HS-27A (cell line): Measurements from ENCODE around the gene OBI1.
A peak's percentile ranks its signal among the peaks of the same experiment; 100 is the strongest.

Experiments
- DNase-seq: peaks from one replicate; pipeline ENCODE4 v3.0.0-alpha.2; 2012; ENCODE audit warnings: low read depth, missing footprints

Gene OBI1, protein sequence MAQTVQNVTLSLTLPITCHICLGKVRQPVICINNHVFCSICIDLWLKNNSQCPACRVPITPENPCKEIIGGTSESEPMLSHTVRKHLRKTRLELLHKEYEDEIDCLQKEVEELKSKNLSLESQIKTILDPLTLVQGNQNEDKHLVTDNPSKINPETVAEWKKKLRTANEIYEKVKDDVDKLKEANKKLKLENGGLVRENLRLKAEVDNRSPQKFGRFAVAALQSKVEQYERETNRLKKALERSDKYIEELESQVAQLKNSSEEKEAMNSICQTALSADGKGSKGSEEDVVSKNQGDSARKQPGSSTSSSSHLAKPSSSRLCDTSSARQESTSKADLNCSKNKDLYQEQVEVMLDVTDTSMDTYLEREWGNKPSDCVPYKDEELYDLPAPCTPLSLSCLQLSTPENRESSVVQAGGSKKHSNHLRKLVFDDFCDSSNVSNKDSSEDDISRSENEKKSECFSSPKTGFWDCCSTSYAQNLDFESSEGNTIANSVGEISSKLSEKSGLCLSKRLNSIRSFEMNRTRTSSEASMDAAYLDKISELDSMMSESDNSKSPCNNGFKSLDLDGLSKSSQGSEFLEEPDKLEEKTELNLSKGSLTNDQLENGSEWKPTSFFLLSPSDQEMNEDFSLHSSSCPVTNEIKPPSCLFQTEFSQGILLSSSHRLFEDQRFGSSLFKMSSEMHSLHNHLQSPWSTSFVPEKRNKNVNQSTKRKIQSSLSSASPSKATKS

DNA sequence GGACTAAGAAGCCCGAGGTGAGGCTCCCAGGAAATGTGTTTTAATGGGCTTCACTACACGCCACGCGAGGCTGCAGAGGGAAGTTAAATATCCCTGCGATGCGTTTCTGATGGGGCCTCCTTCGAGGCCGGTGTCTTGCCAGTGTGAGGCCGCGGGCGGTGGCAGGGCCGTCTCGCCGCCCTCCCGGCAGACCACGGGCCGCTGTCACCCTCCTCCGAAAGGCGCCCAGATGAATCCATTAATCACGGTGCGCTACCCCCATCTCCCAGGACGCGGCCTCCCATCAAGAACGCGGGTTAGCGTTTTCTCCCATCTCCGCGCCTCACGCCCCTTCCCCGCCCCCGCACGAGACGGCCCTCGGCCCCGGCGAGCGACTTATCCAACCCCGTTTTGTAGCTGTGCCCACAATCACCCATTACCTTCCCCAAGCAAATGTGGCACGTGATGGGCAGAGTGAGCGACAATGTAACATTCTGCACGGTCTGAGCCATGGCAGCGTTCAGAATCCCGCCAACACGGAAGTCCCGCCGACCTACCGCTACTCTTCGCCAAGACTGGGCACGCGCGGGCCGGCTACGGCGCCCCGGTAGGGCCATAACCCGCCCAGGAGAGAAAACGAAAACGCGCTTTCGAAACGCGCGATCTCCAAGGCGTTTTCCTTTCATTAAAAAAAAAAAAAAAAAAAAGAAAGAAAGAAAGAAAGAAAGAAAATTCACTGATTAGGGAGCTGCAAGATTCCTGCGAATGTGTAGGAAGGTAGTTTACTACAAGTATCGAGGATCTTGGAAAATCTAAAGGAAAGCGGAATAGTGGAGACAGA lies at the start of gene OBI1:
Gene OBI1 (minus strand): TSS at position 526 of the 820 bp plus-strand sequence. CDS start 35 bp downstream, at position 491.
- DNase-seq = peak; percentile 40

GRCh38 chr13:78701383-78701782 lies 42.4 kb upstream of the OBI1 start:
- DNase-seq = no peak

DNA sequence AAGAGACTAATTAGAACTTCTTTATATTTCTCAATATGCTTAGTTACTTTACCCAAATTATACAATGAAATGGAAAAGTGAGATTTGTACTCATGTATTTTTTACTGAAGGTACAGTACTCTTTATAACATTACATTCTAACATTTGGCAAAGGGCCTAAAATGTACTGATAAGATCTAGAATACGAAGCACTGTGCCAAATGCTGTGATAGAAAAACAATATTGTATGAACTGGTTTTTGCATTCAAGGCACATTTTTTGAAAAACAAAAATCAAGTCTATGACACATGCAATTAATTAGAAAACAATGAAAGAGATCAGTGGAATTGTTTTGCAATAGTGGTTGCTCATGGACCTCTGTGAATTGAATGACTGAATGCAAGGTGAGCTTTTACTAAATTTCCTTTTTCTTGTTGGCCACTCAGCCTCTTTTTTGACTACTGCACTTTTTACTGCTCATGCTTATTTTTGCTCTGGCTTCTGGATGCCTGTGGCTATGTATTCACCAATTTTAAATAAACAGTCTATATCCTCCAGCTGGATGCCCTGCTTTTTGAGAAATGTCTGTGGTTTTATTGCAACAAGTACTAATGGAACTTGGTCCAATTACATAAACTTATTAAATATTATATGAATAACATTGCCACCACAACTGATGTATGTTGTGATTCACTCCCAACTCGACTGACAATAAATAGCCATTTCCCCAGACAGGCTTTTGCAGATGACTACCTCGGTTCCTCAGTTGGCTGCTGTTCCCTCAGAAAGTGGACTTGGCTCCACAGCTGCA lies 41.4 kb upstream of the OBI1 start:
- DNase-seq = no peak

- DNase-seq = no peak
Measured at GRCh38 chr13:78689011-78689410, 30.1 kb upstream of the OBI1 start.

- DNase-seq = no peak
Measured at GRCh38 chr13:78686461-78686860, 27.5 kb upstream of the OBI1 start.

- no peak for DNase-seq
Measured at GRCh38 chr13:78680576-78681350, 21.8 kb upstream of the OBI1 start.

GRCh38 chr13:78680115-78680561 lies 21.2 kb upstream of the OBI1 start:
- DNase-seq = no peak

DNA sequence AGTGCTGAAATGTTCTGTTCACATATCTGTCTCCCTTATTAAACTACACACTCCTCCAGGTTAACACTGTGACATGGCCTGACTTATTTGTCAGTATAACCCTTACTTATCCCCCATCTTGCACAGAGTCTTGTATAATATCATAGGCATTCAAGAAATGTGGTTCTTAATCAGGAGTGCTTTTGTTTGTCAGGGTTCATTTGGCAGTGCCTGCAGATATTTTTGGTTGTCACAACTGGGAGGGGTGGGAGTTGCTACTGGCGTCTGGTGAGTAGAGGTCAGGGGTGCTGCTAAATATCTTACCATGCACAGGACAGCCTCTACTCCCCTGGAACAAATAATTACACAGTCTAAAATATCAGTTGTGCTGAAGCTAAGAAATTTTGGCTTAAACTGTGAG lies 20.4 kb upstream of the OBI1 start:
- DNase-seq = no peak

DNA sequence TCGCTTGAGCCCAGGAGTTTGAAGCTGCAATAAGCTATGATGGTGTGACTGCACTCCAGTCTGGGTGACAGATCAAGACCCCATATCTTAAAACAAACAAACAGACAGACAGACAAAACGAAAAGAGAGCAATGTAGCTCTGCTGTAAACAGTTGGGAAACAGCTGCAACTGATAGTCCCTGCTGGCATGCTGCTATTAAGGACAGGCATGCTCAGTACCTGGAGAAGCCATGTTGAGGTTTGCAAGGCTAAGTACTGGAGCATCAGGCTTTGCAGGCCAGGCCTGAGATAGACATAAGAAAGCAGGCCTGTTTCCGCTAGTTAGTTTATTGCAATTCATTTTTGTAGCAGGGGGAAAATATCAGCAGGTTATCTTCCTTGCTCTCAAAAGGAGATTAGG lies 16.2 kb upstream of the OBI1 start:
- no peak for DNase-seq

- no peak for DNase-seq
Measured at GRCh38 chr13:78674638-78675037, 15.7 kb upstream of the OBI1 start.

GRCh38 chr13:78662467-78662866 lies 3.5 kb upstream of the OBI1 start:
- DNase-seq = no peak

DNA sequence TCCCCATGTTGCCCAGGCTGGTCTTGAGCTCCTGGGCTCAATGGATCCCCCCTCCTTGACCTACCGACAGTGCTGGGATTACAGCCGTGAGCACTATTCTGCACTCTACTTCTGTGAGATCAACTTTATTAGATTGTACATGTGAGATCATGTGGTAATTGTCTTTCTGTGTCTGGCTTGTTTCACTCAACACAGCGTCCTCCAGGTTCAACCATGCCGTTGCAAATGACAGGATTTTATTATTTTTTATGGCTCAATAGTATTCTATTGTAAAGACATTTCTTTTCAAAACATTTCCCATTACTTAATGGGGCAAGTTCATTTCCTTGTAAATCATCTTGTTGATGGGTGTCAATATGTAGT lies 1.5 kb upstream of the OBI1 start:
- no peak for DNase-seq

GRCh38 chr13:78659732-78660494 lies 958 bp upstream of the OBI1 start:
- no peak for DNase-seq

GRCh38 chr13:78659450-78659730 lies 435 bp upstream of the OBI1 start:
- no peak for DNase-seq

- DNase-seq = no peak
Measured at GRCh38 chr13:78657699-78658629, 991 bp downstream of the OBI1 start.

- no peak for DNase-seq
Measured at GRCh38 chr13:78655906-78656305, 3.0 kb downstream of the OBI1 start.

GRCh38 chr13:78655007-78655406 lies 3.9 kb downstream of the OBI1 start:
- no peak for DNase-seq

DNA sequence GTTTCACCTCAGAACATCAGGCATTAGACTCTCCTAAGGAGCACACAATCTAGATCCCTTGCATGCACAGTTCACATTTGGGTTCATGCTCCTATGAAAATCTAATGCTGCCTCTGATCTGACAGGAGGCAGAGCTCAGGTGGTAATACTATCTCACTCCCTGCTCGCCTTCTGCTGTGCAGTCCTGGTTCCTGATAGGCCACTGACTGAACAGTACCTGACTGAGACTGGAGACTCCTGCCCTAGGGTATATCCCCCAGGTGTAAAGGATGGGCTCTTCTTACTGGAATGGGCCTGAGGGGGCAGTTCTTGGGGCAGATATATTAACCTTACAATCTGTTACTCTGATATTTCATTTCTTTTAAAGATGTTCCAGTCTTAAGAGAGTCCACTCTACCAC lies 6.3 kb downstream of the OBI1 start:
- DNase-seq = no peak

DNA sequence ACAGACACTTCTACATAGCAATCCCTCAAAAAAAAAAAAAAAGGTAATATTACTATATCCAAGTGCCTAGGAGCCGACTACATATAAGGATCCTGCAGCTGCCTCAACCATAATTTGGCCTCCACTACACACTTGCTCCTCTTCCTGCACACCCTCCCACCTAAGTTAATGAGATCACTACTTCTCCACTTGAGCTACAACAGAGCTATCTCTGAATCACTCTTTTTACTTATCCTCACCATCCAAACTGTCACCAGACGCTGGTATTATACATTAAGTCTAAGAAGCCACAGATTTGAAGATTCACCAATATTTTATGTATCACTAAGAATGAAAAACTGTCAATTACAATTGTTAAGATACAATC lies 8.3 kb downstream of the OBI1 start:
- no peak for DNase-seq
